Measurements from ENCODE around the gene NISCH. TPM values are rescaled to one million over a fixed set of nuclear protein-coding genes. Genes with fewer than 3 reads are reported as not detected.

Gene NISCH
- total and polyA plus RNA-seq, 2 of the 8 experiments (the other 6 are each of a cell fraction or from before 2014, with no cell fraction given) = 71.2 to 71.9 TPM

DNA sequence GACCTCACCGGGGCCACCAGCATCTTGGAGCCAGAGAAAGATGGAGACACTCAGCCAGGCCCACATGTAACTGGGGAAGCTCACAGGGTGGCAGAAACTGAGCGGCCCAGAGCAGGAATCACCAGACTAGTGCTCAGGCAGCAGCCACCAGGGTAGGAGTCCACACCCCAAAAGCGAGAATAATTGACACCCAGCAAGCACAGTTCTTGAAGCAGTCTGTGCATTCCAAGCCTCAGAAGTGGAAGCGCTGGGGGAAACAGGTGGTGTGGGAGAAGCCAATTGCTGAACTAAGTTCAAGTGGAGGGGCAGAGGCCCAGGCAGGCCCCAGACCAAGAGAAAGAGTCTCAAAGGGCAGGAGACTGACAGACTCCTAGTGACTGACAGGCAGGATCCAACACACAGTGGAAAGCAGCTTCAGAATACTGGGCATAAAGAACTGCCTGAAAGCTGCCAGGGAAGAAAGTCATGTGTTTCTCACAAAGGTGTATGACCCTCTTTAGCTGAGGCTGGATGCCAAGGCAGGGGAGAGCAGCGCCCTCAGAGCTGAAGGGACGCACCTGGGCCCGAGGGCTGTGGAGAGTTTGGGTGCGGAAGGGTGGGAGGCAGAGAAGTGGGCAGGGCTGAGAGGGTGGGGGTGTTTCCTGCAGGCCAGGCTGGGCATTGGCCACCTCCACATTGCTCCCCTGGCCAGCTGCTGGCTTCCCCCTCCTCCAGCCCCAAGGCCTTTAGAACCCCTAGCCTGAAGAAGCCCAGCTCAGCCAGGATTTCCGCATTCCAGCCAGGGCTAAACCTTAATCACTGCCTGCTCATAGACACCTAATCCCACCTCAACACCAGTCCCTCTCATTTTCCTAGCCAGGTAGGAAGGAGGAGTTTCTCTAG, 70.5 kb downstream of the NISCH start:
- FAIRE-seq (no peak), DNase-seq (ENCODE audit: low read depth in 1 of 2, low spot score in 2 of 2) (no peak)
- Histone ChIP-seq H3K9ac (replicated peaks in 1 of 4; ENCODE audit: extremely low read depth in 1 of 4, low read depth in 3 of 4, low read length in 3 of 4) (no peak overlapping the region), H3K9me3 (ENCODE audit: insufficient read depth in 2 of 2, low read depth in 1 of 2, low read length in 1 of 2) (no peaks in the 10 kb centered on the region), H2BK12ac (ENCODE audit: low read depth, low read length) (no peak overlapping the region), H3K79me1 (ENCODE audit: low read depth, low read length) (peaks cover 21% of the 10 kb centered on the region), H3K79me2 (ENCODE audit: control insufficient read depth in 1 of 2, insufficient read depth in 2 of 2, low read length in 2 of 2) (peaks cover 0 to 14% of the 10 kb centered on the region in 2 experiments; a peak in 1 of 4 replicates), H2AFZ (ENCODE audit: low read length) (no peak overlapping the region), H3K23me2 (ENCODE audit: low read depth, low read length) (no peaks in the 10 kb centered on the region), H3K36me3 (ENCODE audit: control insufficient read depth in 2 of 4, insufficient read depth in 4 of 4, low read length in 3 of 4) (peaks cover 27 to 68% (median 42%) of the 10 kb centered on the region in 4 experiments), H2BK120ac (replicated peaks; ENCODE audit: low read depth, low read length) (no peak overlapping the region), H4K91ac (replicated peaks; ENCODE audit: insufficient read length, low read length) (no peak overlapping the region), H3K27ac (ENCODE audit: low read depth, low read length) (no peak overlapping the region), H3K4me1 (replicated peaks in 1 of 4; ENCODE audit: control insufficient read depth in 3 of 4, insufficient read depth in 4 of 4, low read length in 3 of 4) (no peaks in the 10 kb centered on the region), H3K56ac (replicated peaks; ENCODE audit: insufficient read length, low read depth, low read length) (no peak overlapping the region), H3K4me2 (ENCODE audit: insufficient read depth in 1 of 2, low read depth in 2 of 2, low read length in 2 of 2) (no peak overlapping the region), H2BK20ac (ENCODE audit: low read length) (no peak overlapping the region), H3K23ac (ENCODE audit: insufficient read length) (no peak overlapping the region), H4K8ac (ENCODE audit: extremely low read depth, insufficient read depth, low read length) (no peak overlapping the region), H2AK5ac (ENCODE audit: low read depth, low read length) (no peak overlapping the region), H4K20me1 (replicated peaks in 1 of 2; ENCODE audit: control insufficient read depth in 1 of 2, insufficient read depth in 2 of 2, low read length in 2 of 2) (peaks cover 7 to 41% of the 10 kb centered on the region in 2 experiments), H3K4ac (replicated peaks; ENCODE audit: insufficient read length, low read depth, low read length) (no peak overlapping the region), H3K14ac (ENCODE audit: insufficient read length) (no peak overlapping the region), H3K4me3 (ENCODE audit: extremely low read depth in 1 of 4, insufficient read depth in 2 of 4, low read depth in 3 of 4, low read length in 4 of 4) (no peak overlapping the region), H3K27me3 (replicated peaks in 1 of 4; ENCODE audit: control insufficient read depth in 3 of 4, extremely low read depth in 1 of 4, insufficient read depth in 3 of 4, low read length in 3 of 4) (no peaks in the 10 kb centered on the region), H2BK15ac (ENCODE audit: low read length) (no peak overlapping the region), H3K18ac (ENCODE audit: extremely low read depth, low read length) (no peak overlapping the region), H4K5ac (ENCODE audit: insufficient read length, low read depth, low read length) (no peak overlapping the region), H2BK5ac (ENCODE audit: low read depth, low read length) (no peak overlapping the region)
- POLR2A ChIA-PET (ENCODE audit: partially characterized antibody) = interaction anchor here (1.5 to 2.0 kb wide), 4 partner anchors 10 to 35 kb away, joined by 5 to 7 read pairs (median 6); partner anchors contain the start of genes STAB1 and UQCC5
- 86% methylated on average over 9 of the region's 9 CpGs; no CpG with 5 or more reads in 1 of the 2 experiments for WGBS, 2 experiments (ENCODE audit: extremely low coverage in 1 of 2, insufficient coverage in 1 of 2, insufficient read length in 1 of 2, insufficient replicate concordance in 2 of 2, low coverage in 1 of 2, low lambda C conversion rate in 2 of 2, missing lambda C conversion rate in 1 of 2)
- CTCF ChIA-PET (ENCODE audit: partially characterized antibody) = interaction anchor here (0.5 to 2.0 kb wide), 7 partner anchors 8 to 295 kb away, joined by 3 to 6 read pairs (median 3); no protein-coding TSS in a partner anchor
- TF ChIP-seq TCF12 (IDR thresholded peaks at IDR 0.05; ENCODE audit: low read depth, low read length) = no peak
- TF ChIP-seq E2F6 (IDR thresholded peaks at IDR 0.05) = no peak
- TF ChIP-seq TBP (IDR thresholded peaks at IDR 0.05; ENCODE audit: low read depth, low read length) = no peak
- no peak for TF ChIP-seq ASH2L (IDR thresholded peaks at IDR 0.05; ENCODE audit: low read length)
- no peak for TF ChIP-seq NRF1 (IDR thresholded peaks at IDR 0.05; ENCODE audit: low read depth, low read length)
- TF ChIP-seq CBX5 (IDR thresholded peaks at IDR 0.05; ENCODE audit: low read depth, low read length) = no peak
- TF ChIP-seq MAFK (IDR thresholded peaks at IDR 0.05; ENCODE audit: low read depth, low read length) = no peak
- no peak for TF ChIP-seq CBX8 (IDR thresholded peaks at IDR 0.05; ENCODE audit: borderline replicate concordance, low read depth, low read length)
- TF ChIP-seq JUN (IDR thresholded peaks at IDR 0.05; ENCODE audit: low read depth, low read length) = no peak
- TF ChIP-seq BRCA1 (IDR thresholded peaks at IDR 0.05; ENCODE audit: low read depth, low read length) = no peak
- no peak for TF ChIP-seq CREB1 (IDR thresholded peaks at IDR 0.05)
- TF ChIP-seq SAP30 (IDR thresholded peaks at IDR 0.05; ENCODE audit: insufficient read depth, insufficient replicate concordance, low read length) = no peak

All from H1 (cell line).